Fibroblast of pulmonary artery (primary cell): ENCODE results near the gene CNDP2.
A peak's percentile ranks its signal among the peaks of the same experiment; 100 is the strongest.

ENCODE experiments used
- DNase-seq: peaks from one replicate; pipeline ENCODE4 v3.0.0-alpha.2; 2010; ENCODE audit warnings: low read depth
- H3K4me3 ChIP-seq: replicated peaks from 2 replicates; pipeline ENCODE4 v1.5.1; 2011; ENCODE audit warnings: low read depth, mild to moderate bottlenecking, control low read depth, low read length, moderate library complexity
- TF ChIP-seq, protein P1 (sequence below): IDR thresholded peaks from 2 replicates; pipeline ENCODE4 v1.5.1; 2011; ENCODE audit warnings: mild to moderate bottlenecking, control low read depth, low read length, inconsistent platforms; ENCODE audit errors: missing control alignments

CNDP2 gene

DNA sequence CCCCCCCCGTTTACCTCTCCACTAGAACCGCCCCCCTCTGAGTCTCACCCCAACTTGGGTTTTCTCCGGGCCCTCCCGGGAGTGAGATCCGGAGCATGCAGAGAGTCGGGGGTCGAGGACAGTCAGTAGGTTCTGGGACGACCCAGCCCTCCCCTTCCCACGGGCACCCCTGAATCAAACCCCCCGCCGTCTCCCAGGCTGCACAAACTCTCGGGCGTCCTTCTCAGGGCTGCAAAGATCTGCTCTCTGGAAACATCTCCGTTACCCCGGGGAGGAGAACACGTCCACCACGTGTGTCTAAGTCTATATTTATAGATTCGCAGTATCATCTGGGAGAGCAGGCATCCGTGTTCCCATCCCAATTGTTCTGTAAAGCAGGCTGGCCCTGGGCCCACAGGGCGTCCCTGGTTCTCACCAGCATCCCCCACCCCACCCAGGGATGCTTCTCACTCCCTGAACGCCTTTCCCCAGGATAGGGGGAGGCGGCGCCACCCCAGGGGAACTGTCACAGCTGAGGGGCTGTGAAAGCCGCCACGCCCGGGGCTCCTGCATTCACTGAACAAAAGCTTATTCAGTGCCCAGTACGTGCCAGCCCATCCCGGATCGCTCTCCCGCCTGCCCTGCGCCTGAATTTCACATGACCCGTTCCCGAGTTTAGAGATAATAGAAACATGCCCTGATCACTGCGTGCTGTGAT, 38.3 kb upstream of the CNDP2 start:
- no peak overlapping the region for H3K4me3 ChIP-seq
- no peak for DNase-seq
- TF ChIP-seq, protein P1, sequence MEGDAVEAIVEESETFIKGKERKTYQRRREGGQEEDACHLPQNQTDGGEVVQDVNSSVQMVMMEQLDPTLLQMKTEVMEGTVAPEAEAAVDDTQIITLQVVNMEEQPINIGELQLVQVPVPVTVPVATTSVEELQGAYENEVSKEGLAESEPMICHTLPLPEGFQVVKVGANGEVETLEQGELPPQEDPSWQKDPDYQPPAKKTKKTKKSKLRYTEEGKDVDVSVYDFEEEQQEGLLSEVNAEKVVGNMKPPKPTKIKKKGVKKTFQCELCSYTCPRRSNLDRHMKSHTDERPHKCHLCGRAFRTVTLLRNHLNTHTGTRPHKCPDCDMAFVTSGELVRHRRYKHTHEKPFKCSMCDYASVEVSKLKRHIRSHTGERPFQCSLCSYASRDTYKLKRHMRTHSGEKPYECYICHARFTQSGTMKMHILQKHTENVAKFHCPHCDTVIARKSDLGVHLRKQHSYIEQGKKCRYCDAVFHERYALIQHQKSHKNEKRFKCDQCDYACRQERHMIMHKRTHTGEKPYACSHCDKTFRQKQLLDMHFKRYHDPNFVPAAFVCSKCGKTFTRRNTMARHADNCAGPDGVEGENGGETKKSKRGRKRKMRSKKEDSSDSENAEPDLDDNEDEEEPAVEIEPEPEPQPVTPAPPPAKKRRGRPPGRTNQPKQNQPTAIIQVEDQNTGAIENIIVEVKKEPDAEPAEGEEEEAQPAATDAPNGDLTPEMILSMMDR = no peak

DNA sequence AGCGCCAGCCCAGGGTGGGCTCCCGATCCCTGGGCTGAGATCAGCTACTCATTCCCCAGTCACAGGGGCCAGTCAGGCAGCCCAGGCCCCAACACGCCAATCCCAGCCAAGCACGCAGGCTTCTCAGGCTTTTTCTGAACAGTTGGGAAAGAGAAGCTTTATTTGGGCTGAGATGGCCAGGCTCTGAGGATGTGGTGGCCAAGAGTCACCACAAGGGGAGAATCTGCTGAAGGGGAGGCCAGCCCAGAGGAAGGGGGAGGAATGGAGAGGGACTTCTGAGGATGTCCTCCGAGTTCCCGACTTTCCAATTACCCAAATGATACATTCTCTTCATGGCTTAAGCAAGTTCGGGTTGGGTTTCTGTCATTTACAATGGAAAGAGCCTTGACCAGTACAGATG, 36.3 kb upstream of the CNDP2 start:
- no peak for DNase-seq
- TF ChIP-seq, protein P1 = peak; percentile 25
- H3K4me3 ChIP-seq = no peak overlapping the region

- TF ChIP-seq, protein P1 = no peak
- H3K4me3 ChIP-seq = no peak overlapping the region
- no peak for DNase-seq
Observed at GRCh38 chr18:74460825-74461224, 35.3 kb upstream of the CNDP2 start.

DNA sequence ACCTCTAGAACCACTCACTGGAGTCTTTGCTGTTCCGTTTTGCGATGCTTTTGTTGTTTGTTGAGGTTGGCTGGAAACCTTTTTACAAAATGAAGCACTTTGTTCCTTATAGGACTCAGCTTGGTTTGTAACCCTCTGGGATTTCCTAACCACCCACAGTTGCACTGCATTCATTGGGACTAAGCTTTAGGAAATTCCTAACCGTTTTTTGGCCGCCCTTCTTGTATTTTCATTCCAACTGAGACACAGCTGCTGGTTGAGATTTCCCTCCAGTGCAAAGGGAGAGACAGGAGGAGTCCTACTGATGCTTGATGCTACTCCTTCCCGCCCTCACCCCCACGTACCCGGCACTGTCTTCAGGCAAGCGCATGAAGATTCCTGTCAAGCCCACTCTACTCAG, 32.9 kb upstream of the CNDP2 start:
- H3K4me3 ChIP-seq = no peak overlapping the region
- TF ChIP-seq, protein P1 = no peak
- peak; percentile 18 for DNase-seq

GRCh38 chr18:74463983-74464382, 32.2 kb upstream of the CNDP2 start:
- DNase-seq = no peak
- TF ChIP-seq, protein P1 = no peak
- no peak overlapping the region for H3K4me3 ChIP-seq

DNA sequence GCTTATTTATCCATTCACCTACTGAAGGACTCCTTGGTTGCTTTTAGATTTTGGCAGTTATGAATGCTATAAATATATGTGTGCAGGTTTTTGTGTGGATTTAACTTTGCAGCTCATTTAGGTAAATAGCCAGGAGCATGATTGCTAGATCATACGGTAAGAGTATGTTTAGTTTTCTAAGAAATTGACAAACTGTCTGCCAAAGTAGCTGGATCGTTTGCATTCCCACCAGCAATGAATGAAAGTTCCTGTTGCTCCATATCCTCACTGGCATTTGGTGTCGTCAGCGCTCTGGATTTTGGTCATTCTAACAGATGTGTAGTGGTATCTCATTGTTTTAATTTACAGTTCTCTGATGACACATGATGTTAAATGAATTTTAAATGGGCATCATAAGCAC, 30.4 kb upstream of the CNDP2 start:
- no peak for DNase-seq
- no peak overlapping the region for H3K4me3 ChIP-seq
- TF ChIP-seq, protein P1 = no peak

GRCh38 chr18:74468547-74469061, 27.6 kb upstream of the CNDP2 start:
- no peak overlapping the region for H3K4me3 ChIP-seq
- peak; percentile 69 for DNase-seq
- TF ChIP-seq, protein P1 = no peak
